ENCODE data around the gene ASTN2. TPM values are rescaled to one million over a fixed set of nuclear protein-coding genes. Genes with fewer than 3 reads are reported as not detected.

Gene ASTN2
- polyA plus RNA-seq, 2 of the 4 experiments (the other 2 are of a cell fraction), result 5.8 to 11.6 TPM

- WGBS (ENCODE audit: missing lambda C conversion rate), result 0% methylated on average over 1 of the region's 1 CpG
- H3K27ac ChIP-seq, result no peak overlapping the region
- POLR2A ChIA-PET, result no interaction called here
- FAIRE-seq (no peak), ATAC-seq (no peak), DNase-seq (ENCODE audit: low read depth in 1 of 2, low spot score in 1 of 2) (no peak)
- no peaks in the 10 kb centered on the region for H3K9me3 ChIP-seq
- H3K4me2 ChIP-seq, result no peak overlapping the region
- CTCF ChIA-PET, result interaction anchor here (0.7 kb wide), 1 partner anchor 416 kb away, joined by 3 read pairs; no protein-coding TSS in a partner anchor
- no peak overlapping the region for H3K4me3 ChIP-seq
- no peaks in the 10 kb centered on the region for H3K4me1 ChIP-seq
- TF ChIP-seq USF2 (IDR thresholded peaks at IDR 0.05) (no peak), BCL3 (IDR thresholded peaks at IDR 0.05) (no peak), HOXA7 (CRISPR knock-in tag; IDR thresholded peaks at IDR 0.05) (no peak), HMGXB4 (CRISPR knock-in tag; IDR thresholded peaks at IDR 0.05; ENCODE audit: borderline replicate concordance) (no peak), RARB (CRISPR knock-in tag; IDR thresholded peaks at IDR 0.05) (no peak), RCOR1 (IDR thresholded peaks at IDR 0.05; ENCODE audit: low read depth, low read length) (no peak), RFX5 (IDR thresholded peaks at IDR 0.05) (no peak), BHLHE40 (IDR thresholded peaks at IDR 0.05; ENCODE audit: low read depth, low read length) (no peak), JUN (IDR thresholded peaks at IDR 0.05) (no peak), EHMT2 (IDR thresholded peaks at IDR 0.05; ENCODE audit: low read depth) (no peak)
- TF ChIP-seq, protein P1, sequence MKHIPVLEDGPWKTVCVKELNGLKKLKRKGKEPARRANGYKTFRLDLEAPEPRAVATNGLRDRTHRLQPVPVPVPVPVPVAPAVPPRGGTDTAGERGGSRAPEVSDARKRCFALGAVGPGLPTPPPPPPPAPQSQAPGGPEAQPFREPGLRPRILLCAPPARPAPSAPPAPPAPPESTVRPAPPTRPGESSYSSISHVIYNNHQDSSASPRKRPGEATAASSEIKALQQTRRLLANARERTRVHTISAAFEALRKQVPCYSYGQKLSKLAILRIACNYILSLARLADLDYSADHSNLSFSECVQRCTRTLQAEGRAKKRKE (CRISPR knock-in tag; IDR thresholded peaks at IDR 0.05; ENCODE audit: low read depth), result no peak
Measured at GRCh38 chr9:117343427-117343826, 71.4 kb downstream of the ASTN2 start.

- FAIRE-seq (no peak), ATAC-seq (no peak), DNase-seq (ENCODE audit: low read depth in 1 of 2, low spot score in 1 of 2) (no peak)
- H3K4me1 ChIP-seq, result no peaks in the 10 kb centered on the region
- 1% methylated on average over 2 of the region's 2 CpGs for WGBS (ENCODE audit: missing lambda C conversion rate)
- no peak overlapping the region for H3K4me3 ChIP-seq
- H3K4me2 ChIP-seq, result no peak overlapping the region
- TF ChIP-seq MAX (IDR thresholded peaks at IDR 0.05), result no peak
- TF ChIP-seq MYC (IDR thresholded peaks at IDR 0.05; ENCODE audit: borderline replicate concordance, low read length), result no peak
- TF ChIP-seq REST (IDR thresholded peaks at IDR 0.05), result no peak
- no peak for TF ChIP-seq EHMT2 (IDR thresholded peaks at IDR 0.05; ENCODE audit: low read depth)
- no peak for TF ChIP-seq POLR2A (IDR thresholded peaks at IDR 0.05; ENCODE audit: low read length)
- no peak for TF ChIP-seq KDM5A (IDR thresholded peaks at IDR 0.05)
- TF ChIP-seq, protein P2, sequence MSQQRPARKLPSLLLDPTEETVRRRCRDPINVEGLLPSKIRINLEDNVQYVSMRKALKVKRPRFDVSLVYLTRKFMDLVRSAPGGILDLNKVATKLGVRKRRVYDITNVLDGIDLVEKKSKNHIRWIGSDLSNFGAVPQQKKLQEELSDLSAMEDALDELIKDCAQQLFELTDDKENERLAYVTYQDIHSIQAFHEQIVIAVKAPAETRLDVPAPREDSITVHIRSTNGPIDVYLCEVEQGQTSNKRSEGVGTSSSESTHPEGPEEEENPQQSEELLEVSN (IDR thresholded peaks at IDR 0.05; ENCODE audit: borderline replicate concordance, low read depth), result no peak
- TF ChIP-seq SREBF2 (IDR thresholded peaks at IDR 0.05), result no peak
- TF ChIP-seq HOXB13 (CRISPR knock-in tag; IDR thresholded peaks at IDR 0.05; ENCODE audit: low read depth), result no peak
- no peak for TF ChIP-seq HEYL (CRISPR knock-in tag; IDR thresholded peaks at IDR 0.05)
- TF ChIP-seq ZFP36 (IDR thresholded peaks at IDR 0.05; ENCODE audit: borderline replicate concordance, partially characterized antibody), result no peak
- TF ChIP-seq NR3C1 (IDR thresholded peaks at IDR 0.05), result no peak
- TF ChIP-seq RARB (CRISPR knock-in tag; IDR thresholded peaks at IDR 0.05), result no peak
- TF ChIP-seq TFCP2L1 (CRISPR knock-in tag; IDR thresholded peaks at IDR 0.05), result no peak
- no peak for TF ChIP-seq CHD2 (IDR thresholded peaks at IDR 0.05; ENCODE audit: low read length, partially characterized antibody)
- no peak for TF ChIP-seq GATA3 (IDR thresholded peaks at IDR 0.05; ENCODE audit: borderline replicate concordance)
- TF ChIP-seq BHLHE40 (IDR thresholded peaks at IDR 0.05; ENCODE audit: low read depth, low read length), result no peak
- TF ChIP-seq ZC3H11A (IDR thresholded peaks at IDR 0.05), result no peak
- TF ChIP-seq RCOR1 (IDR thresholded peaks at IDR 0.05; ENCODE audit: low read depth, low read length), result no peak
- TF ChIP-seq NPAS2 (CRISPR knock-in tag; IDR thresholded peaks at IDR 0.05; ENCODE audit: borderline replicate concordance), result no peak
- ChIA-PET POLR2A (no interaction called here), CTCF (no interaction called here)
- H3K9me3 ChIP-seq, result no peaks in the 10 kb centered on the region
- H3K27ac ChIP-seq, result no peak overlapping the region
Measured at GRCh38 chr9:117341151-117341550, 73.7 kb downstream of the ASTN2 start.
